Stomach (tissue), 9 donors: ENCODE measurements around the gene ANAPC5. TPM values are rescaled to one million over a fixed set of nuclear protein-coding genes. Genes with fewer than 3 reads are reported as not detected.

Source experiments
- DNase-seq, 2 donors: peaks; one replicate each; pipeline versions ENCODE4 v3.0.0 to v3.0.0-alpha.2; 2013 to 2019
- H3K27ac ChIP-seq, 5 donors: fragments of 200-600 bp in 4 of 5; sonication (generic) in 4 of 5; one replicate each; pipeline ENCODE4 v1.5.1; 2013 to 2019; ENCODE audit warnings: mild to moderate bottlenecking in 1 of 5, moderate library complexity in 1 of 5
- H3K27me3 ChIP-seq, 3 donors: fragments of 200-600 bp; sonication (generic); one replicate each; pipeline ENCODE4 v1.5.1; 2017 to 2019; ENCODE audit warnings: mixed run types in 1 of 3
- H3K36me3 ChIP-seq, 4 donors: fragments of 200-600 bp; sonication (generic); 1 replicate in 3 of 4; 2 replicates in 1 of 4; pipeline ENCODE4 v1.5.1; 2016 to 2019
- H3K4me1 ChIP-seq, 4 donors: fragments of 200-600 bp; sonication (generic); one replicate each; pipeline ENCODE4 v1.5.1; 2016 to 2019
- H3K4me3 ChIP-seq, 4 donors: fragments of 200-600 bp; sonication (generic) in 3 of 4; one replicate each; pipeline ENCODE4 v1.5.1; 2016 to 2019; ENCODE audit warnings: mild to moderate bottlenecking in 1 of 4
- H3K9me3 ChIP-seq, 4 donors: fragments of 200-600 bp; sonication (generic); one replicate each; pipeline ENCODE4 v1.5.1; 2016 to 2019
- EP300 ChIP-seq: sonication (generic); formaldehyde crosslinking; IDR thresholded peaks from one replicate; pipeline ENCODE4 v1.6.1; 2017; ENCODE audit warnings: antibody characterized with exemption
- POLR2A ChIP-seq, 4 donors: fragments of 450-650 bp; IDR thresholded peaks; one replicate each; pipeline ENCODE4 v1.6.1; 2016; ENCODE audit warnings: antibody characterized with exemption in 4 of 4, control low read depth in 2 of 4, mild to moderate bottlenecking in 1 of 4, moderate library complexity in 1 of 4
- POLR2AphosphoS5 ChIP-seq, 3 donors: sonication (generic); formaldehyde crosslinking; IDR thresholded peaks; one replicate each; pipeline ENCODE4 v1.6.1; 2016; ENCODE audit warnings: antibody characterized with exemption in 3 of 3
- WGBS, 5 donors: extraction: QIAGEN DNeasy Blood & Tissue Kit in 3 of 5; methylation state at CpG; one replicate each; pipeline versions ENCODE4 v1.1.5 to v1.1.7; 2013 to 2018; 5-methylcytosine and 5-hydroxymethylcytosine counted together
- intact Hi-C: fragments of 100-400 bp; cut with DNase I; formaldehyde crosslinking; loops from one replicate; pipeline ENCODE4 v1.15.1; 2023; ENCODE audit warnings: low total_unique reads
- polyA plus RNA-seq, 3 donors: library from polyadenylated mRNA; stranded (reverse); fragments of 200-250 nt; gene quantifications; one replicate each; pipeline ENCODE4 v1.2.3, GENCODE V29; 2013
- total RNA-seq, 5 donors: library from RNA; depleted of rRNA; stranded (reverse); fragments of >200 nt; gene quantifications; one replicate each; pipeline versions ENCODE4 v1.1.0 to v1.2.3, GENCODE V29; 2014 to 2016
- TF ChIP-seq, protein P1 (sequence below), 7 experiments: fragments of 450-650 bp in 4 of 7; fragments of 200-600 bp in 3 of 7; sonication (generic) in 3 of 7; IDR thresholded peaks; one replicate each; pipeline ENCODE4 v1.5.1; 2016 to 2019; ENCODE audit warnings: antibody characterized with exemption in 7 of 7, control low read depth in 2 of 7, mild to moderate bottlenecking in 1 of 7
- donor health status: healthy with polysubstance abuse.
- donor health status: Bipolar disorder and iron deficiency.
- donor health status: healthy.

The ANAPC5 gene
- total and polyA plus RNA-seq, 8 donors, result 81.2 to 228 (median 113) TPM

- Histone ChIP-seq H3K27me3 (no peaks in the 10 kb centered on the region), H3K27ac (peak overlapping the region in 4 of 5 donors; percentile 47 to 73 (median 58)), H3K9me3 (no peaks in the 10 kb centered on the region), H3K36me3 (peaks cover 3 to 39% (median 29%) of the 10 kb centered on the region in 4 donors), H3K4me3 (no peak overlapping the region), H3K4me1 (peaks cover 11 to 53% (median 26%) of the 10 kb centered on the region in 4 donors)
- intact Hi-C loops, result no loop called here
- TF ChIP-seq EP300, result no peak
- no peak for DNase-seq
- WGBS, 5 donors, result 58 to 81% (median 74%) methylated on average over 13 of the region's 13 CpGs
These were observed 73.2 kb downstream of the ANAPC5 start for GRCh38 chr12:121279071-121279375.

DNA sequence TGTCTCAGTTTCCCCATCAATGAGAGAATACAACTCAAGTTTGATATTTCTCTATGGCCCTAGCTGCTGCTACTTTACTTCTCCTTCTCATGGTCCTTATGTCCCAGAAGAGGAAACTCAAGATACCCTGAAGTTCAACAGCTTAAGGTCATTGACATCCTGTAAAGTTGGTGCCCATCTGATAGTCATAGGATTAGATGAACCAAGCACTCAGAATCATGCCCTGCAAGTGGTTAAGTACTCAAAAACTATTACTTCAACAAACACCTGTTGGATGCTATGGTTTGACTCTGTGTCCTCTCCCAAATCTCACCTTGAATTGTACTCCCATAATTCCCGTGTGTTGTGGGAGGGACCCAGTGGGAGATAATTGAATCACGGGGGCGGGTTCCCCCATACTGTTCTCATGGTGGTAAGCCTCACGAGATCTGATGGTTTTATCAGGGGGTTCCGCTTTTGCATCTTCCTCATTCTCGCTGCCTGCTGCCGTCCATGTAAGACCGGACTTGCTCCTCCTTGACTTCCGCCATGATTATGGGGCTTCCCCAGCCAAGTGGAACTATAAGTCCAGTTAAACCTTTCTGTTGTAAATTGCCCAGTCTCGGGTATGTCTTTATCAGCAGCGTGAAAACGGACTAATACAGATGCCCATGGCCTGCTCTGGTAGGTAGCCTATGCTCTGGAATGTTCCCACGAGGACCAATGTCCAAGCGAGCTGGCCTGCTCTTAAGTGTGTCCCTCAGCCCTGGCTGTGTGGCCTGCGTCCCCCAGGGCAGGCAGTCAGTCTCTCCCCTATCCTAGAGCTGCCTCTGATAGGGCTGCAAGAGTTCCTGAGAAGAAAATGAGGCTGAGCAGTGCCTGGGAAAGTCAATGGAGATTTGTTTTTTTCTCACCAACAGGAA is 73.8 kb downstream of the ANAPC5 start:
- Histone ChIP-seq H3K4me1 (peaks cover 11 to 49% (median 26%) of the 10 kb centered on the region in 4 donors), H3K9me3 (no peaks in the 10 kb centered on the region), H3K4me3 (no peak overlapping the region), H3K27ac (peak overlapping the region in 4 of 5 donors; percentile 47 to 73 (median 58)), H3K27me3 (no peaks in the 10 kb centered on the region), H3K36me3 (peaks cover 8 to 45% (median 35%) of the 10 kb centered on the region in 4 donors)
- DNase-seq, result no peak
- intact Hi-C loops, result no loop called here
- TF ChIP-seq POLR2AphosphoS5 (IDR thresholded peaks at IDR 0.05) (no peak), POLR2A (IDR thresholded peaks at IDR 0.05) (no peak), EP300 (no peak)
- TF ChIP-seq, protein P1, sequence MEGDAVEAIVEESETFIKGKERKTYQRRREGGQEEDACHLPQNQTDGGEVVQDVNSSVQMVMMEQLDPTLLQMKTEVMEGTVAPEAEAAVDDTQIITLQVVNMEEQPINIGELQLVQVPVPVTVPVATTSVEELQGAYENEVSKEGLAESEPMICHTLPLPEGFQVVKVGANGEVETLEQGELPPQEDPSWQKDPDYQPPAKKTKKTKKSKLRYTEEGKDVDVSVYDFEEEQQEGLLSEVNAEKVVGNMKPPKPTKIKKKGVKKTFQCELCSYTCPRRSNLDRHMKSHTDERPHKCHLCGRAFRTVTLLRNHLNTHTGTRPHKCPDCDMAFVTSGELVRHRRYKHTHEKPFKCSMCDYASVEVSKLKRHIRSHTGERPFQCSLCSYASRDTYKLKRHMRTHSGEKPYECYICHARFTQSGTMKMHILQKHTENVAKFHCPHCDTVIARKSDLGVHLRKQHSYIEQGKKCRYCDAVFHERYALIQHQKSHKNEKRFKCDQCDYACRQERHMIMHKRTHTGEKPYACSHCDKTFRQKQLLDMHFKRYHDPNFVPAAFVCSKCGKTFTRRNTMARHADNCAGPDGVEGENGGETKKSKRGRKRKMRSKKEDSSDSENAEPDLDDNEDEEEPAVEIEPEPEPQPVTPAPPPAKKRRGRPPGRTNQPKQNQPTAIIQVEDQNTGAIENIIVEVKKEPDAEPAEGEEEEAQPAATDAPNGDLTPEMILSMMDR (IDR thresholded peaks at IDR 0.05), result no peak
- 83 to 93% (median 89%) methylated on average over 15 of the region's 15 CpGs for WGBS, 5 donors

GRCh38 chr12:121277374-121277759 is 74.8 kb downstream of the ANAPC5 start:
- no peak for DNase-seq
- 82 to 97% (median 91%) methylated on average over 6 of the region's 6 CpGs for WGBS, 5 donors
- TF ChIP-seq, protein P1 (IDR thresholded peaks at IDR 0.05), result no peak
- TF ChIP-seq POLR2A (IDR thresholded peaks at IDR 0.05) (no peak), POLR2AphosphoS5 (IDR thresholded peaks at IDR 0.05) (no peak), EP300 (no peak)
- Histone ChIP-seq H3K36me3 (peaks cover 8 to 48% (median 41%) of the 10 kb centered on the region in 4 donors), H3K4me3 (no peak overlapping the region), H3K9me3 (no peaks in the 10 kb centered on the region), H3K27me3 (no peaks in the 10 kb centered on the region), H3K27ac (peak overlapping the region in 2 of 5 donors; percentile 62 to 73), H3K4me1 (peaks cover 11 to 39% (median 17%) of the 10 kb centered on the region in 4 donors)
- intact Hi-C loops, result no loop called here

DNA sequence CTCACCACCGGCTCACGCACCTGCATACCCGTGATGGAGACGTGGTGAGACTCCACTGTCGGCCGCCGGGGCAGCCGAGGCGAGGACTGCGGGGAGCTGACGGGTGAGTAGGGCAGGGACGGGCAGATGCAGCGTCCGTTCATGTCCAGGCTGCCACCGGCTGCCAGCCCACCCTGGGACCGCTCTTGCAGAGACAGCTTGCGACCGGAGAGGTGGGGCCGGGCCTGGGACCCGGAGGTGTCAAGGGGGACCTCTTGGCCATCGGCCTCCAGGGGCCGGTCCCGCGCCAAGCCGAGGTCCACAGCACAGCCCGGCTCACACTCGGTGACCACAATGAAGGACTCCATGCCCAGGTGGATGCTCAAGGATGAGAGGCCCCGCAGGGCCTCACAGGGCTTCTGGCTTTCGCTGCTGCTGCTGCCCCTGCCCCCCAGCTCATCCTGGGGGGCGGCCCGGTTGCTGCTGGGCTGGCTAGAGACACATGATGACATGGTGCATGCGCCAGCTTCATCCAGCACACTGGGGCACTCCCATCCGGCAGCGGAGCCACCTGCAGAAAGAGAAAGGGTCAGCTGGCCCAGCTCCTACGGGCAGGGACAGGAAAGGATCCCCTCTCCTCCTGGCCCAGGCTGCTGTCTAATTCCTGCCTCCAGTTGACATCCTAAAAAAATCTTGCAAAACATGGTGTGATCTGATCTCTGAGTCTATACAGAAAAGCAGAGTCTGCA is 78.0 kb downstream of the ANAPC5 start:
- H3K27me3 ChIP-seq, result no peaks in the 10 kb centered on the region
- no peak for DNase-seq
- intact Hi-C loops, result no loop called here
- peaks cover 6 to 22% (median 7%) of the 10 kb centered on the region in 4 donors for H3K4me1 ChIP-seq
- no peak overlapping the region for H3K27ac ChIP-seq
- H3K36me3 ChIP-seq, result peaks cover 21 to 71% (median 64%) of the 10 kb centered on the region in 4 donors
- H3K4me3 ChIP-seq, result no peak overlapping the region
- 92 to 98% (median 97%) methylated on average over 19 to 35 of the region's 35 CpGs for WGBS, 5 donors
- H3K9me3 ChIP-seq, result no peaks in the 10 kb centered on the region
- TF ChIP-seq, protein P1 (IDR thresholded peaks at IDR 0.05), result no peak
- TF ChIP-seq POLR2AphosphoS5 (IDR thresholded peaks at IDR 0.05) (no peak), EP300 (no peak), POLR2A (IDR thresholded peaks at IDR 0.05) (no peak)
